ENCODE measurements around the gene EHMT1.
"Not testable (repeated sequence)": the region's sequence is repeated elsewhere in the genome, so short reads cannot be mapped to it uniquely, and the experiment has no call there.

The EHMT1 gene

DNA sequence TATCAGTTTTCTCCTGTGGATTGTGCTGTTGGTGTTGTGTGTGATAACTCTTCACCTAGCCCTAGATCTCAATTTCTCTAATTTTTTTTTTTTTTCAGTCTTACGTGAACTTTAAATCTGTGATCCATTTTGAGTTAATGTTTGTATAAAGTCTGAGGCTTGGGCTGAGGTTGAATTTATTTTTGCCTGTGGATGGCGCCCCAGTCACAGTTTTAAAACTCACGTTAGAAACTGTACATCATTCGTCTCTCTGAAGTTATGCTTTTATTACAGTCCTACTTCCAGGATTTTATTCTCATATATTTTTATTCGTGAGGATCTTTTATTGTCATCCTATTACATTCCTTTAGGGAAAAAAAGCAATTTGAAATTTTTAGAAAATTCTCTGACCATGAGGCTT is 103.1 kb downstream of the EHMT1 start:
- FAIRE-seq: no peak

DNA sequence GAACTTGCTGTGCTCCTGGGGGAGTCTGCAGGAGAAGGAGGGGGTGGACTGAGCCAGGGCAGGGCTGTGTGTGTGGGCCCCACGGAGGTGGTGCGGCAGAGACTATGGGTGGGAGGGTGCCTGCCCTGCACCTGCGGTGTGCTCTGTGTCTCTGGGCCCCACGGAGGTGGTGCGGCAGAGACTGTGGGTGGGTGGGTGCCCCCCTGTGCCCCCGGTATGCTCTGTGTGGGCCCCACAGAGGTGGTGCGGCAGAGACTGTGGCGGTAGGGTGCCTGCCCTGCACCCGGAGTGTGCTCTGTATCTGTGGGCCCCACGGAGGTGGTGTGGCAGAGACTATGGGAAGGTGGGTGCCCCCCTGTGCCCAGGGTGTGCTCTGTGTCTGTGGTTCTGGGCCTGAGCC is 103.7 kb downstream of the EHMT1 start:
- no peak for FAIRE-seq

DNA sequence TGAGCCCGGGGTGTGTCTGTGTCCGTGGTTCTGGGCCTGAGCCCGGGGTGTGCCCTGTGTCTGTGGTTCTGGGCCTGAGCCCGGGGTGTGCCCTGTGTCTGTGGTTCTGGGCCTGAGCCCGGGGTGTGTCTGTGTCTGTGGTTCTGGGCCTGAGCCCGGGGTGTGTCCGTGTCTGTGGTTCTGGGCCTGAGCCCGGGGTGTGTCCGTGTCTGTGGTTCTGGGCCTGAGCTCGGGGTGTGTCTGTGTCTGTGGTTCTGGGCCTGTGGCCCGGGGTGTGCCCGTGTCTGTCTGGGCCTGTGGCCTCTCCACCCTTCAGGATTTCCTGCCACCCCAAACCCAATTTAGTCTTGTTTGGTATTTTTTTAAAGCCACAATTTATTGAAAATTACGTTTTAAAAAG is 104.6 kb downstream of the EHMT1 start:
- not testable (repeated sequence) for FAIRE-seq

DNA sequence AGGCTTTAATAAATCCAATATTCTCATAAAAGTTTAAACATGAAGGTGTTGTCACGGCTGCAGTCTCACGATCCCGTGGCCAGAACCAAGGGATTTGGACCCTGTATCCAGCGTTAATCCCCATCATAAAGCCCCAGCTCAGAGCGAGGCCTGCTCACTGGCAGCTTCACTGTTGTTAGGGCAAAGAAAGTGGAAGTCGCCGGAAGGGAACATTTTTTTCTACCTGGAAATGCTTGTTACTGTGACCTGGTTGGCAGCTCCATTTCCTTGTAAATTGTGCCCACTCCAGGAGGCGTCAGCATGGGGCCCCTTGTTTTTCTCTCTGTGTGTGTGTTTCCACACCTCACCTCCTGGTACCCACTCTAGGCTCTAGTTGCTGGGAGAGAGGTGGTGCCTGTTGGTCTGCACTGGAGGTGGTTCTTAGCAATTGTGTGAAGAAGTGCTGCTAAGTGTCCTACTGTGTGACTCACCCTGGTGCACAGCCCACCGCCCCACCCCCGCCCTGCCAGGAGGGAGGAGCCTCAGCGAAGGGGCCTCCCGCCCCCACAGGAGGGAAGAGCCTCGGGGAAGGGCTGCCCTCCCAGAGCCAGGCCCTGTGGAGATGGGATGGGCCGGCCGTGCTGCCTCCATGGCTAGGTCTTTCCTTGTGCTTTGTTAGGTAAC is 105.1 kb downstream of the EHMT1 start:
- FAIRE-seq: no peak

DNA sequence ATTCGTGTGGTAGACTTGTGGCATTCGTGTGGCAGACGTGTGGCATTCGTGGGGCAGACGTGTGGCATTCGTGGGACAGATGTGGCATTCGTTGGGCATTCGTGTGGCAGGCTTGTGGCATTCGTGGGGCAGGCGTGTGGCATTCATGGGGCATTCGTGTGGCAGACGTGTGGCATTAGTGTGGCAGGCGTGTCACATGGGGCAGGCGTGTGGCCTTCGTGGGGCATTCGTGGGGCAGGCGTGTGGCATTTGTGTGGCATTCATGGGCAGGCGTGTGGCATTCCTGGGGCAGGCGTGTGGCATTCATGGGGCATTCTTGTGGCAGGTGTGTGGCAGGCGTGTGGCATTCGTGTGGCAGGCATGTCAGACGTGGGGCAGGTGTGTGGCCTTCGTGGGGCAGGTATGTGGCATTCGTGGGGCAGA is 106.0 kb downstream of the EHMT1 start:
- FAIRE-seq: no peak

DNA sequence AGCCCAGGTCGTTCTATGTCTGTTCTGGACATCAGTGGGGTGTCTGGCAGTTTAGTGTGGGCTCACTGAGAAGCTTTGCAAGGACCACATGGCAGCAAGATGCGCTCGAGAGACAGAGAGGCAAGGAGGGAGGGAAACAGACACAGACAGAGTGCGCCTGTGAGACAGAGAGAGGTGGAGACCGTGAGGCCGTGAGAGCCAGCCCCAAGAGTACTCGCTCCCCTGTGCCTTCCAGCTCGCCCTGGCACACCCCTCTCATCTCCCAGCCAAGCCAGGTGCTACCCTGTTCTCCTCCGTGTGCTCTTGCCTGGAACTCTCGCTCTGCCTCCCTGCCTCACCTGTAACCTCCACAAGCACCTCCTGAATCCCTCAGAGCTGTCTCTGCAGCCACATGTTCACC is 106.8 kb downstream of the EHMT1 start:
- FAIRE-seq: no peak

DNA sequence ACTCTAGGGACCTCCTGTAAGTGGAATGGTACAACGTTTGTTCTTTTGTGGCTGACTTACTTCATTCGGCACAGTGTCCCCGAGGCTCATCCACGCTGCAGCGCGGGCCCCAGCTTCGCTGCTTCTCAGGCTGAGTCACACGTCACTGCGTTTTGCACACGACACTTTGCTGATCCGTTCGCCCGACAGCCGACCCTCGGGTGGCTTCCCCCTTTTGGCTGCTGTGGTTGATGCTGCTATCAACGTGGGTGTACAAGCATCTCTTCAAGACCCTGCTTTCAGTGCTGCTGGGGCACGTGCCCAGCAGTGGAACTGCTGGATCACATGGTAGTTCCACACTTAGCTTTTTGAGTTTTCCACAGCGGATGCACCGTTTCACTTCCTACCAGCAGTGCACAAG is 107.5 kb downstream of the EHMT1 start:
- not testable (repeated sequence) for FAIRE-seq

DNA sequence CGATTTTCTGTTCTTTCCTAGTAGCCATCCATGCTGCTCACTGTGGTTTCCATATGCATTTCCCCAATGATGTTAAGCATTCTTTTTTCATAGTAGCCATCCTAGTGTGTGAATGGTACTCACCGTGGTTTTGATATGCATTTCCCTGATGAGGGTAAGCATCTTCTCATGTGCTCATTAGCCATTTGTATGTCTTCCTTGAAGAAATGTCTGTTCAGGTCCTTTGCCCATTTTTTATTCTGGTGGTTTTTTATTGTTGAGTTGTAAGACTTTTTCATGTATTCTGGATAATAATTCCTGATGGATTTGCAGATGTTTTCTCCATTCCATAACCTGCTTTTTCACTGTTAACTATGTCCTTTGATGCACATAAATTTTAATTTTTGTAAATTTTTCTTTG is 108.0 kb downstream of the EHMT1 start:
- peak; percentile 5 for FAIRE-seq

DNA sequence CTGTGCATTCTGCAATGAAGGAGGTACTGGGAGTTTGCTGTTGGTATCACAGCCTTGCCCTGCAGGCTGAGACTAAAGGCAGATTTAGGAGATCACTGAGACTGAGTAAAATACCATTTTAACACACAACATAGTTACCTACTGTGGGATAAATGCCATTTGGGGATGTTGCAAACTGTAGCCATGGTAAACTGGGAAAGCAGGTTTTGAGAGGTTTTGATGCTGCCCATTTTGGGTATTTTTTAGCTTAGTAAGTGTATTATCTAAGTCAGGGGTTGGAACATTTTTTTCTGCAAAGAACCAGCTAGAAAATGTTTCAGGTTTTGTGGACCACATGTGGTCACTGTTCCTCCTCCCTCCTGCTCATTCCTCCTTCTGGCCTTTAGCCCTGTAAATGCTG is 108.9 kb downstream of the EHMT1 start:
- FAIRE-seq: no peak

DNA sequence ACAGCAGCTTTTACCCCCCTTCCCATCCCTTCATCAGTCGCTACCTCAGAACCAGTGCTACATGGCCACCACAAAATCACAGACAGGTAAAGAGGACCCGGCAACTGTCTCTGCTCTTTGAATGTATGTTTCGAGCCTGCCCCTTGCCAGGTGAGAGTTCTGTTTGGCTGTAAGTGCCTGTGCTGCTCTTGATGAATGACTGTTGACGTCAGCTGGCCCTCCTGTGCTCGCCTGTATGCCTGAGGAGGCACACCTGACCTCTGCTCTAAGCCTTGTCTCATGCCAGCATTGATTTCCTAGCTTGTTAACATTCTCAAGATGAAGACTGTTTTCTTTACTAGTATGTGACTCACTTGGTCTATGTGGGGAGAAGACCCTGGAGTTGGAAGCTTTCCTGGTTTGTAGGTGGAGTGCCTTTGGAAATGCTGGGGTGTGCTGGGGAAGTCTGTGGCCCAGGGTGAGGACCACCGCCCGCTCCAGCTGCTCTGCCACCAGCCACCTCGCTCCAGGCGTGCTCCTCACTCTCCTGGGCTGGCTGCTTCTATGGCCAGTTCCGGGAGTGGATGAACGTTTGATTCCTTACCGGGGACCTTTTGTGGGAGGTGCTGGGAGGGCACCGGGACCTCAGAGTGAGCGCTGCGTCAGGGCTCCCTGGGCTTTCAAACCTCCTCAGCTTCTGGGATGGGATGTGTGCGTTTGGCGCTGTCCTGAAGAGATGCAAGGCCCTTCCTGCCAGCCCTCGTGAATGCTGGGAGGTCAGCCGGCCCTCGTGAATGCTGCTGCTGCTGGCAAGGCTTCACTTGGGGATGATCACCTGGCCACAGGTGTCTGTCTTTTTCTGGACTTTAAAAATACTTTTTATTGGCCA is 109.9 kb downstream of the EHMT1 start:
- FAIRE-seq: peak; percentile 51

DNA sequence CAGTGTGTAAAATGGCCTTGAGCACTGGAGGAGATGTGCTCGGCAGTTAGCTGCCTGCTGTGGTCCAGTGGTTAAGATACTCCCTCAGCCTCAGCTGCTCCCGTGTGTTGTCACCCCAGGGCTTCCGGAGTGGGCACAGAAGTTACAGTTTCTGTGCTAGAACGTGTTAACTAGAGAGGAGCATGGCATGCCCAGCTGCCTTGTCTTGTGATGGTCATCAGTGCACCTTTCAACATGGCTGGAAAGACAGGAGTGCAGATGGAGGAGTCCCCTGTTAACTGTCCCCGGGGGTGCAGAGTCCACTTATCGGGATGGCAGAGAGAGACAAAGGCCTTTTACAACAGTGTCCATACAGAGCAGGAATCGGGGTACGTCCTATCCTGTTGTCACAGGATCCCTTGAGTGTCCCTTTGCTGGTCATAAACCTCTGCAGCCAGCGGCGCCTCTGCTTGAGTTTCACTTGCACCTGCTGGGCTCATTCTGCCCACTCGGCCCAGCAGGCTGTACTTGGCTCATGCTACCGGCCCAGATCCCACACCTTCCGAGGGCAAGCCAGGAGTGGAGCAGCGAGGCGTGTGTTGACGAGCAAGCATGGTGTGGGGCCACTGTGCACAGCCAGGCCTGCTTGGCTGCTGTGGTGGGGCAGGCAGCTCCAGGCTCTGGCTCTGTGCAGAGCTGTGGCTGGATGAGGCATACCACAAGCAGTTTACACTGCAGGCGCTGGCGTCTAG is 112.6 kb downstream of the EHMT1 start:
- no peak for FAIRE-seq

DNA sequence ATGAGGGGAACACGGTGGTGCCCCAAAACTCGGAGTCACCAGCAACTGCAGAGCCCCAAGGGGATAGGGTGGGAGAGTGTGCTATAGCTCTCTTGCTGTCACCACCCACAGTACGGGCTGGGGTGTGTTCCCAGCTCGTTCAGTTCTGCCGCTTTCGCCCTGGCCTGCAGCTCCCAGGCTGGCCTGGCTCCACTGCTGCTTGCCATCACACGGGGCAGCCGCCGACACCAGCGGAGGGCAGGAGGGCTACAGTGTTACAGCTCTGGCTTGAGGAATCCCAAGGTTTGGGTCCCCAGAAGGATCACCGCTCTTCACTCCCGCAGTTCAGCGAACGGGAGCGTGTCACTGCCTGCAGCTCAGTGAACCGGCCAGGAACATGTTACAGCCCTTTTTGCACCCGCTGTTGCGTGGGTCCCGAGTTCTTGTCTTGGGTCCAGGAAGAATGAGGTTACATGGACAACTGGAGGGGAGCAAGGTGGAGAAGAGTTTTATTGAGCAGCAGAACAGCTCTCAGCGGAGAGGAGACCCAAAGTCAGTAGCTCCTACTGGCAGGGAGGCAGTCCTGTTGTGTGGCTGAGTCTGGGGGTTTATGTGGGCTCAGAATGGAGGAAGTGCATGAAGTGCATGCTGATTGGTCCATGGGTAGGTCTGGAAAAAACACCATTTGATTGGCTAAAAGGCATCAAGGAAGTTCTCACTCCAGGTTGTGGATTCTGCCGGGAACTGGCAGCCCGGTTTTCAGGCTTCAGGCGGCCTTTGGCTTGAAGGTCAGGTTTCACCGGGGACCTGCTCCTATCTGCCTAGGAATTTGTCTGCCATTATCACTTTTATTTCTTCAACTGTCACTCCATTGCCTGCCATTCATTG is 113.4 kb downstream of the EHMT1 start:
- no peak for FAIRE-seq

DNA sequence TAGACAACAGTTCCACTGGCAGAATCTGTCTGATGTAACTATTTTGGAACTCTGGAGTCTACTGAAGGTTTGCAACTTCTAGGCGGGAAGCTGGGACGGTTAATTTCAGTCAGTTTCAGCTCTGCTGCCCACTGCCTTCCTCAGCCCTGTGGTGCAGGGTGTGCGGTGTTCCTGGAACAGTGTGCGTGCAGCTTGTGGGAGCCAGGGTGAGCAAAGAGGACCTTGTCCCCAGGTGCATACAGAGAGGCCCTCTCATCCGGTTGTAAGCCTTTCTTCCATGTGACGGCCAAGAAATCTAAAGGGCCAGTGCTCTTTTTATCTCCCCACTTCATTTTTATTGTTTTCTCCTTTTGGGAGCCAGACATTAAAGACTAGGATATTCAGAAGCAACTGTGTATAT is 114.6 kb downstream of the EHMT1 start:
- no peak for FAIRE-seq

DNA sequence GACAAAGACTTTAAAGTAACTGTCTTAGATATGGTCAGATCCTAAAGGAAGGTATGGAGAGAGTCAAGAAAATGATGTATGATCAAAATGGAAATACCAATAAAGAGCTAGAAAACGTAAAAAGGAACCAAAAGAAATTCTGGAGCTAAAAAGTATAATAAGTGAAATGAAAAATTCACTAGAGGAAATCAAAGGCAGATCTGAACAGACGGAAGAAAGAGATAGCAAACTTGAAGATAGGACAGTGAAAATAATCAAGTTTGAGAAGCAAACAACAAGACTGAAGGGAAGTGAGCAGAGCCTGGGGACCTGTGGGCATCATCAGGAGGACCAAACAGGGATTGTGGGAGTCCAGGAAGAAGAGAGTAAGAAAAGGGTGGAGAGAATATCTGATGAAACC is 115.4 kb downstream of the EHMT1 start:
- no peak for FAIRE-seq

DNA sequence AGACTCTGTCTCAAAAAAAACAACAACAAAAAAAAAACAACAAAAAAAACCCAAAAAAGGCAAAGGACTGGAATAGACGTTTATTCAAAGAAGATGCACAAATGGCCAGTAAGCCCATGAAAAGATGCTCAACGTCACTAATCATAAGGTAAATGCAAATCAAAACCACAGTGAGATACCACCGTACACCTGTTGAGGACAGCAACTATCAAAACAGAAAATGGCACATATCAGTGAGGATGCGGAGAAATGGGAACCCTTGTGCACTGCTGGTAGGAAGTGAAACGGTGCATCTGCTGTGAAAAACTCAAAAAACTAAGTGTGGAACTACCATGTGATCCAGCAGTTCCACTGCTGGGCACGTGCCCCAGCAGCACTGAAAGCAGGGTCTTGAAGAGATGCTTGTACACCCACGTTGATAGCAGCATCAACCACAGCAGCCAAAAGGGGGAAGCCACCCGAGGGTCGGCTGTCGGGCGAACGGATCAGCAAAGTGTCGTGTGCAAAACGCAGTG is 119.4 kb downstream of the EHMT1 start:
- FAIRE-seq: not testable (repeated sequence)

DNA sequence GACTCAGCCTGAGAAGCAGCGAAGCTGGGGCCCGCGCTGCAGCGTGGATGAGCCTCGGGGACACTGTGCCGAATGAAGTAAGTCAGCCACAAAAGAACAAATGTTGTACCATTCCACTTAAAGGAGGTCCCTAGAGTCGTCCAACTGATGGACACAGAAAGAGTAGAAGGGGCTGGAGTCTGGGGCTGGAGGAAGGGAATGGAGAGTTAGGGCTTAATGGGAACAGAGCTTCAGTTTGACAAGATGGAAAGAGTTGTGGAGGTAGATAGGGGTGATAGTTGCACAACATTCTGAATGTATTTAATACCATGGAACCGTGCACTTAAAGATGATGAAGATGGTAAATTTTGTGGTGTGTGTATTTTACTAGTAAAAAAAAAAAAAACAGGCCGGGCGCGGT is 119.9 kb downstream of the EHMT1 start:
- FAIRE-seq: no peak

DNA sequence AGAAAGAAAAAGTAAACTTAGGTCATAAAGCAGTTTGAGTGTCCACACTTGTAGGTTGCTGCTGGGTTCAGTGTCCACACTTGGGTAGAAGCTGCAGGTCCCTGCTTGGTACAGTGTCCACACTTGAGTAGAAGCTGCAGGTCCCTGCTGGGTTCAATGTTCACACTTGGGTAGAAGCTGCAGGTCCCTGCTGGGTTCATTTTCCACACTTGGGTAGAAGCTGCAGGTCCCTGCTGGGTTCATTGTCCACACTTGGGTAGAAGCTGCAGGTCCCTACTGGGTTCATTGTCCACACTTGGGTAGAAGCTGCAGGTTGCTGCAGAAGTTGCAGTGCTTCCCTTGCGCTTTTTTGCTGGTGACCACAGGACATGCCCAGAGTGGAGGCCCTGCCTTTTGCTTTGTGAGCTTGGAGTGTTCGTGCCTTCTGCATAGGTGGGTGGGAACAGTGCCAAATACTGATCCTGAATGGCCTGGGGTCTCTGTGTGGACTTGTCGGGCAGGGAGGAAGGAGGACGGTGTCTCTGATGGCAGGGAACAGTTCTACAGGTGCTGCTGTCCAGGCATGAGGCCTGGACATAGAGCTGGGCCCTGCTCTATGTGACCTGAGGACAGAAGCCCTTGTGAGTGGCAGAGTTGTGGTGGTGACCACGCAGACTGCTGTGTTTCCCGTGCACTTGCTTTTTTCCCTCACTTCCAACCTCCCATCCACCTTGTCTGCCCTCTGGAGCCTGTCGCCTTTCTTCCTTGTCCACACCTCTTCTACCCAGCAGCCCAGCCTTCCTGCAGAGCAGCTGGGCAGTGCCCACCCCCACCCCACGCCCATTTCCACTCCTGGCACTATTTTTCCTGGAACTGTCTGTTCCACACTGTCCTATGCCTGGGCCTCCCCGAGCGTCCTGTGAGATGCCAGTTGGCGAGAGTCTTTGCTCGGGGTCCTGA is 120.8 kb downstream of the EHMT1 start:
- FAIRE-seq: no peak

DNA sequence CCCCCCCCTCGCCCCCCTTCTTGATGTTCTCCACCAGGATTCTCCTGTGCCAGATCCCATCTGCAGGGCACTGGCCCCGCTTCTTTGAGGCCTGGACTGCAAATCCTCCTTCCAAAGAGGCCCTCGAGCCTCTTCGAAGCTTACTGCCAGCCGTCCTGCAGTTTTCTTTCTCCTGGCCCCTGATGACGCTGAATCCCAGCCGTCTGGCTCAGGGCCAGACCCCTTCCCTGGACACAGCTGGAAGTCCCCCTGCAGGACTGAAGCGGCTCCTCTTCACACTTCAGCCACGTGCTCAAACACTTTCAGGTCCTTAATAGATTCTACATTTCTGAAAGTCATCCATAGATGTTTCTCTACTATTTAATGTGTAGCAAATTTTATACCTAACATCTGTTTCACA is 121.5 kb downstream of the EHMT1 start:
- FAIRE-seq: no peak

DNA sequence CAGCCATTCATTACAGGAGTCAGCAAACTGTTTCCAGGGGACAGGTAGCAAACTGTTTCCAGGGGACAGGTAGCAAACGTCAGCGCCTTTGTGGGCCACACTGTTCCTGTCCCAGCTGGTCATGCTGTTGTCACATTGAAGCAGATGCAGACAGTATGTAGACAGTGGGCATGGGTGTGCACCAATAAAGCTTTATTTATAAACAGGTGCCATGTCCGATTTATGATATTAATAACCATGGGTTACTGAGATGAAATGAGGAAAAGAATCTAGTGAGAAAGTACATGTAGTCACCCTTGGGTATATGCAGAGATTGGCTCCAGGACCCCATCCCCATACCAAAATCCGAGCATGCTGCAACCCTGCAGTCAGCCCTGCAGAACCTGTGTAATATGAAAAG is 122.5 kb downstream of the EHMT1 start:
- FAIRE-seq: no peak

DNA sequence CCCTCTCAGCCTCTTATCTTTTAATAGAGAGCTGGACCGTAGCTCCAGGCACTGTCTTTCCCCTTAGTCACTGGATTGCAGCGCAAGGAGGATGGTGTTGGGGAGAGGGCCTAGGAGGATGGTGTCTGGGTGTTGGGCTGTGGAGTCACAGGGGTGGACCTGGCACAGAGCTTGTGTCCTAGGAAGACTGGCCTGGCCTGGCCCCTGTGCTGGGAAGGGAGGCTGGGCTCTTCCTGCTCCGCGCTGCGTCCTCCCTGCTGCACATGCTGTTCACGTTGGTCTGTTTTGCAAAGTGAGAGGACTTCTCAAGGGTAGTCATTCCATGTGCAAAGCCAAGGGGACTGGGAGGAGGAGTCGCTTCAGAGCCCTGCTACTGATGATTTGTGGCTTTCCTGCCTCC is 123.9 kb downstream of the EHMT1 start:
- no peak for FAIRE-seq

DNA sequence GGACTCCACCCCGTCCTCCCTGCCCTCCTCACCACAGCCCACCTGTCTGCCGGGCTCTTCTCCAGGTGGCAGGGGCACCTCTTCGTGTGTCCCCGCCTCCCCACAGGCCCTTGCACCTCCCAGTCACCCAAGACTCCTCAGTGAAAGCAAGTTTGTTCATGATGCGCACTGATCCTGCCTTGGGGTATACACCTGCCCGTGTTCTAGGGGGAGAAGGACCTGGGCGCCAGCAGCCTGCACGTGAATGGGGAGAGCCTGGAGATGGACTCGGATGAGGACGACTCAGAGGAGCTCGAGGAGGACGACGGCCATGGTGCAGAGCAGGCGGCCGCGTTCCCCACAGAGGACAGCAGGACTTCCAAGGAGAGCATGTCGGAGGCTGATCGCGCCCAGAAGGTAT is 124.9 kb downstream of the EHMT1 start:
- no peak for FAIRE-seq
